A673 (cell line): ENCODE measurements around the gene GRIA1. TPM values are rescaled to one million over a fixed set of nuclear protein-coding genes. Genes with fewer than 3 reads are reported as not detected.
A peak's percentile ranks its signal among the peaks of the same experiment; 100 is the strongest.

ENCODE experiments used
- BruUV-seq: library from RNA; stranded (reverse); fragments of 400-500 nt; replicated peaks from 2 replicates; lab custom pipeline; 2021; lab: Mats Ljungman, UMichigan
- CTCF ChIA-PET: fragments of 300-600 bp; sonication (Branson Sonifier 250); formaldehyde crosslinking; loops from one replicate; lab custom pipeline; 2022; ENCODE audit warnings: antibody characterized with exemption; lab: Charles Lee
- POLR2A ChIA-PET: fragments of 300-600 bp; sonication (Branson Sonifier 250); formaldehyde crosslinking; loops from one replicate; lab custom pipeline; 2022; ENCODE audit warnings: antibody characterized with exemption; ENCODE audit not compliant: low non-redundant PET; lab: Charles Lee
- DNase-seq: peaks from one replicate; pipeline ENCODE4 v3.0.0-alpha.2; 2015; ENCODE audit warnings: low spot score
- H3K27ac ChIP-seq: fragments of 200-600 bp; sonication (generic); 2 replicates; pipeline ENCODE4 v1.5.1; 2016; ENCODE audit warnings: mixed run types, low read depth, mild to moderate bottlenecking, mixed read lengths, antibody characterized with exemption, low read length; ENCODE audit not compliant: poor library complexity, severe bottlenecking
- H3K27me3 ChIP-seq: fragments of 200-600 bp; sonication (generic); replicated peaks from 2 replicates; pipeline ENCODE4 v1.6.1; 2017; ENCODE audit warnings: mixed run types, low read depth, mild to moderate bottlenecking, mixed read lengths, antibody characterized with exemption, low read length; ENCODE audit not compliant: insufficient read depth, poor library complexity
- H3K36me3 ChIP-seq: fragments of 200-600 bp; sonication (generic); 2 replicates; pipeline ENCODE4 v1.6.1; 2016; ENCODE audit warnings: mixed run types, mild to moderate bottlenecking, mixed read lengths, antibody characterized with exemption, low read length; ENCODE audit not compliant: insufficient read depth, poor library complexity, severe bottlenecking
- H3K4me1 ChIP-seq: fragments of 200-600 bp; sonication (generic); 2 replicates; pipeline ENCODE4 v1.6.1; 2017; ENCODE audit warnings: mixed run types, mild to moderate bottlenecking, mixed read lengths, antibody characterized with exemption, low read length; ENCODE audit not compliant: insufficient read depth, poor library complexity, severe bottlenecking
- H3K4me3 ChIP-seq: fragments of 200-600 bp; sonication (generic); 2 replicates; pipeline ENCODE4 v1.5.1; 2016; ENCODE audit warnings: low read depth, mixed run types, mild to moderate bottlenecking, mixed read lengths, low read length; ENCODE audit not compliant: poor library complexity, severe bottlenecking
- H3K9me3 ChIP-seq: fragments of 200-600 bp; sonication (generic); 2 replicates; pipeline ENCODE4 v1.6.1; 2016; ENCODE audit warnings: mixed run types, low read depth, mild to moderate bottlenecking, mixed read lengths, antibody characterized with exemption, low read length; ENCODE audit not compliant: poor library complexity, severe bottlenecking
- CTCF ChIP-seq: fragments of 300-800, 200-600 bp; sonication (generic); conservative IDR thresholded peaks from 2 replicates; pipeline ENCODE4 v1.5.1; 2017; ENCODE audit warnings: low read depth, mild to moderate bottlenecking, antibody characterized with exemption, low read length, moderate library complexity, mixed read lengths
- EZH2 ChIP-seq: fragments of 200-600 bp; sonication (generic); IDR thresholded peaks from 2 replicates; pipeline ENCODE4 v1.6.1; 2017; ENCODE audit warnings: borderline replicate concordance, low read depth, mild to moderate bottlenecking, mixed read lengths, antibody characterized with exemption, low read length; ENCODE audit not compliant: poor library complexity, severe bottlenecking
- intact Hi-C: fragments of 100-400 bp; cut with micrococcal nuclease; formaldehyde crosslinking; loops from one replicate; pipeline ENCODE4 v1.10.0; 2022; ENCODE audit not compliant: unreplicated experiment
- total RNA-seq: library from RNA; stranded (reverse); gene quantifications from 2 replicates; pipeline ENCODE4 v1.2.3, GENCODE V29; 2021

The GRIA1 gene
- total RNA-seq, 1 experiment from 2014 or later: 0.69 TPM

GRCh38 chr5:153654504-153655200 lies 164.2 kb downstream of the GRIA1 start:
- Histone ChIP-seq H3K36me3 (no peaks in the 10 kb centered on the region), H3K9me3 (no peaks in the 10 kb centered on the region), H3K4me3 (no peak overlapping the region), H3K27ac (no peak overlapping the region), H3K4me1 (no peaks in the 10 kb centered on the region), H3K27me3 (no peaks in the 10 kb centered on the region)
- no TSS peak for BruUV-seq
- TF ChIP-seq CTCF (no peak), EZH2 (no peak)
- POLR2A ChIA-PET: no interaction called here
- peak; percentile 17 for DNase-seq
- CTCF ChIA-PET: no interaction called here
- intact Hi-C loops: no loop called here

- no TSS peak for BruUV-seq
These were observed 164.7 kb downstream of the GRIA1 start for GRCh38 chr5:153655201-153655510.

GRCh38 chr5:153658149-153658548 lies 167.7 kb downstream of the GRIA1 start:
- ChIA-PET CTCF (no interaction called here), POLR2A (no interaction called here)
- no peak overlapping the region for H3K4me3 ChIP-seq
- H3K36me3 ChIP-seq: no peaks in the 10 kb centered on the region
- no peaks in the 10 kb centered on the region for H3K4me1 ChIP-seq
- TF ChIP-seq CTCF (no peak), EZH2 (no peak)
- no peak overlapping the region for H3K27ac ChIP-seq
- no TSS peak for BruUV-seq
- intact Hi-C loops: no loop called here
- no peaks in the 10 kb centered on the region for H3K27me3 ChIP-seq
- no peaks in the 10 kb centered on the region for H3K9me3 ChIP-seq
- no peak for DNase-seq

More at GRCh38 chr5:153655201-153655510, 164.7 kb downstream of the GRIA1 start:
- no peak for TF ChIP-seq EZH2
- TF ChIP-seq CTCF: no peak
- H3K4me3 ChIP-seq: no peak overlapping the region
- intact Hi-C loops: no loop called here
- POLR2A ChIA-PET: no interaction called here
- no peaks in the 10 kb centered on the region for H3K27me3 ChIP-seq
- H3K36me3 ChIP-seq: no peaks in the 10 kb centered on the region
- CTCF ChIA-PET: no interaction called here
- no peak overlapping the region for H3K27ac ChIP-seq
- H3K4me1 ChIP-seq: no peaks in the 10 kb centered on the region
- no peak for DNase-seq
- no peaks in the 10 kb centered on the region for H3K9me3 ChIP-seq
